Effector CD8-positive, alpha-beta T cell (primary cell): ENCODE data around the gene SRSF2.
"Not testable (repeated sequence)": the region's sequence is repeated elsewhere in the genome, so short reads cannot be mapped to it uniquely, and the experiment has no call there.

Experiments
- DNase-seq: peaks from one replicate; lab custom pipeline; 2025; lab: John Stamatoyannopoulos, UW

SRSF2 gene

GRCh38 chr17:76720941-76721340, 16.2 kb downstream of the SRSF2 start:
- DNase-seq: no peak

DNA sequence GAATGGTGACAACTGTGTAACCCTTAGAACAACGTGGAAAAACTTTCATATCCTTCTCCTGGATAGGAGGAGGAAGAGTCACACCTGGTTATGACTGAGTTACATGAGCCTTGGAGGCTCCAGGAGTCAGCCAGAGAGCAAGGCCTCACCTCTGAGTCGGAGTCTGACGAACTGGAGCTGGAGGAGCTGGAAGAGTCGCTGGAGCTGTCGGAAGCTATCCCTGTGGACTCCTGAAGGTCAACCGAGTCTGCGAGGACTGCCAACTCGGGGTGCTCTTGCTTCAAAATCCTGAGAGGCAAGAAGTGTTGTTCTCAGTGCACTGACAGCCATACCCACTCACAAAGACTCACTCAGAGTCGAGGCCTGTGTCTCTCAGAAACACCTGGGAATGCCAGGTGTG, 16.9 kb downstream of the SRSF2 start:
- DNase-seq: no peak

- DNase-seq: no peak
Measured at GRCh38 chr17:76718516-76718915, 18.6 kb downstream of the SRSF2 start.

- no peak for DNase-seq
Measured at GRCh38 chr17:76716839-76717215, 20.3 kb downstream of the SRSF2 start.

GRCh38 chr17:76716146-76716838, 20.8 kb downstream of the SRSF2 start:
- DNase-seq: peak; percentile 47

DNA sequence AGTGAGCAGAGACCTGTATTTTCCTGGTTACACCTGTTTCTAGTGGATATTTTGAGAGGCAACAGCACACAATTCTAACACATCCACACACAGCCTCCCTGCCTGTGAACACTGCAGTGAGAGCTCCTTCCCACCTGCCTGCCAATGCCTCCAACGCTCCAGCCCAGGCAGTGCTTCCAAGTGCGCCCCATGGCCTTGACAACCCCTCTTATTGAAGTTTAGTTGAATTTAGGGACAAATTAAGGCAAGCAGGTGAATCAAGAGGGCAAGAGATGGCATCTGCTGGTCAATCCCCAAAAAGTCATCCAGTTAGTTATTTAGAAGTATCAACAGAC, 21.7 kb downstream of the SRSF2 start:
- DNase-seq: no peak

- peak; percentile 76 for DNase-seq
Measured at GRCh38 chr17:76714822-76715495, 22.2 kb downstream of the SRSF2 start.

DNA sequence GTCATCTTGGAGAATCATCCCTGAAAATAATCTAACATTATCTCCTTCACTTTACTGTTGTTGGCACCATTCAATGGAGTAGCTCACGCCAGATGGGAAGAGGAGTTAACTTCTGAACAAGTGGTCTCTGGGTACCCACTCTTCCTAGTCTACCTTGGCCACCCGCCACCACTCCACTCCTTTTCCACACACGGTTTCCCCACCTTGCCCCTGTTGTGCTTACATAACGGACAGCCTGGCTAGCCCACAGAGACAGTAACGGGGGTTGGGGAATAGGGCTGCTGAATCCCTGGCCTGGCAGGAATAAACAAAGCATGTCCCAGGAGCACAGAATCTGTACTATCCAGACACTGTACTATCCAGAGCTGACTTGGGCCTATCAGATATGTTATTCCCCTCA, 22.8 kb downstream of the SRSF2 start:
- no peak for DNase-seq

- no peak for DNase-seq
Measured at GRCh38 chr17:76713765-76714164, 23.4 kb downstream of the SRSF2 start.

GRCh38 chr17:76712321-76712720, 24.8 kb downstream of the SRSF2 start:
- DNase-seq: not testable (repeated sequence)

DNA sequence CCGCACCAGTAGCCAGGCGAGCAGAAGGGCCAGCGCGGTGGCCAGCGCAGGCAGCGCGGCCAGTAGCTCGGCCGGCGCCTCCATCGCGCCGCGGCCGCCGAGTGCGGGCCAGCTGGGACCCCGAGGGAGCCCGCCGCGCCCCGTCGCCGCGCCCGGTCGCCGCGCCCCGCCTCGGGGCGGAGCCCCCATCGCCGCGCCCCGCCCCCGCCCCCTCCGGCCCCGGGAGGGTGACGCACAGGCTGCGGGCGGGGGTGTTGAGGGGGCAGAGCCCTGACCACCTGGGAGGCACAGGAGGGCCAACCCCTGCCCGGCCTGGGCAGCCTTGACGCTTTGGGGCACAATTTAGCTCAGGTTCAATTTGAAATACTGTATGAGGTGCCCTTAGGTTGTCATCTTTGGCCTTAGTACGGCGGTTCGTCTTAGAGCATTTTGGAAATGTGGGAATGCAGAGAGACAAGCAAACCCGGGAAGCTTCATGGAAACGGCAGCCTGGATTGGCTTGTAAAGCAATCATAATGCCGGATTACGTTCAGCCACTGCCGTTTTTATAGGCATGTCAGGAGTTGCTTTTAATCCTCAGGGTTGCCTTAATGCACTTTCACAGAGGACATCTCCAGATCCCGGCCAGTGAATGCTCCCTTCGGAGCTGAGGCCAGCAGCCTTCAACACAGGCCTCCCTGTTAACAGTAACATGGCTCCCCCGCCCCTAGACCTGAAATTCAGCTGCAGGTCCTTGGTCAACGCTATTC, 26.1 kb downstream of the SRSF2 start, which contains the start of gene MXRA7:
MXRA7 (minus strand) TSS at position 103 of the 749 bp plus-strand sequence; CDS start at position 84, 19 bp downstream.
- peak; percentile 52 for DNase-seq

- not testable (repeated sequence) for DNase-seq
Measured at GRCh38 chr17:76709951-76710862, 26.9 kb downstream of the SRSF2 start.

DNA sequence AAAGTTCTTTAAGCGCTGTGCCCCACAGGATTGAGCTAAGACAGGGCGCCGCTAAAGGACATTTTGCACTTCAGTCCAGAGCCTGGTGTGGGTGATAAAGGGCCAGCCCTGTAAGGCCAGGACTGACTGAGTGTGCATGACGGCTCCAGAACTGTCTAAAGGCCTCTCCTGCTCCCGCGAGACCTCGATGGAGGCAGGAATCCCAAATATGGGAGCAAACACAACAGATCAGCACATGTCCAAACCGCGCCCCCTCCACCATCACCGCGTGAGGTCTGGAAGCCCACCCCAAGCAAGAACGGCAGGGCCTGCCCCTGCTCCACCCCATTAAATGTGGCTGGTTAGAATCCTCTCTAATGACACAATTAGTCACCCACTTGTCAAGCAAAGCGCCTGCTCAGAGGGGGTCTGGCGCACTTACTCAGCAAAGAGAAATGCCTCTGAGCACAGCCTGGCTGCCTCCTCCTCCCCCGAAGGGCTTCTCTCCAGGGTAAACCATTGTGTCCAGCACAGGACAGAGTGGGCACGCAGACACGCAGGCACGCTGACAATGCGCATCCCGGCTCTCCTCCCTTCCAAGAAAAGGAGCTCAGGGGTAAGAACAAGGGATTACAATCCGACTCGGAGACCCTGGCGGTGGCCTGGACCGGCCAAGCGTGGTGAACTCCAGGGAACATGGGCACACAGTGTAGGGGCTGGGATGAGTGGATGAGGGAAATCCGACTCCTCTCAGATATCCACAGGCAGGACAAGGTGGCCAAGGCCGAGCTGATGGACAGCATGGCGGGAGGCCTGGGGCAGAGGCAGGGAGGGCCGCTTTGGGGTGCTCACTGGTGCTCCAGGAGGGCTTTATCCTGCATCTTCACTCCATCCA, 27.8 kb downstream of the SRSF2 start:
- no peak for DNase-seq

DNA sequence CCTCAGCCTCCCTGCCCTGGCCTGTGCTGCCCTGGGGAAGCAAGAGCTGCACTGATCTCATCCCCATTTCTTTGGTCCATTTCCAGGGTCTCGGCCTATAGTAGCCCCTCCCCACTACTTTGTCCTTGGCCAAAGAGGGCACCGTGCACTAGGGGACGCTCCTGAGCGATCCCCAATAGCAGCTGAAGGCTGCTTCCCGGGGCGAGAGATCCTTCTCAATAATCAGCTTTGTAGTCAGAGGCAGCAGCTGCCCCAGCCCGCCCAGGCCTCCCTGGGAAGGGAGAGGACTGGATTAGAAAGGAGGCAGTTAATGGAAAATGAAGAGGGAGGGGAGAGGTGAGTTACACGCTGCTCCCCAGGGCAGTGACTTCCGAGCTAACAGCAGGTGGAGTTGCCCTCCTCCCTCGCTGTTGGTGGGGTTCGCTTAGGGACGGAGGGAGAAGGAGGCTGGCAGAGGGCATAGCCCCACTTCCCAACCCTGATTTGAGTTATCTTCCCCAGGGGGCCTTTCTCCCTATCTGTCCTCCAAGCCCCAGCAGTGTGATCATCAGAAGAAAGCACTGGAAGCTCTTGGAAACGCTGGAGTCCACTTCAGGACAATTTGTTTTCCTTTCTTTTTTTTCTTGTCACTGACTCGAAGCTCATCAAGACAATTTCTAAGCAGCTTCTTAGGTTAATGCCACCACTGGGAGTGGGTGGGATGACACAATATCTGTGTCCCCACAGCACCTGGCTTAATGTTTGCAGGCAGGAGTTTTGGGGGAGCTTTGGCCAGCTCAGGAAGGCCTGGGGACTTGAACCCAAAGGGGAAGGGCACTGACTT, 28.9 kb downstream of the SRSF2 start:
- no peak for DNase-seq

DNA sequence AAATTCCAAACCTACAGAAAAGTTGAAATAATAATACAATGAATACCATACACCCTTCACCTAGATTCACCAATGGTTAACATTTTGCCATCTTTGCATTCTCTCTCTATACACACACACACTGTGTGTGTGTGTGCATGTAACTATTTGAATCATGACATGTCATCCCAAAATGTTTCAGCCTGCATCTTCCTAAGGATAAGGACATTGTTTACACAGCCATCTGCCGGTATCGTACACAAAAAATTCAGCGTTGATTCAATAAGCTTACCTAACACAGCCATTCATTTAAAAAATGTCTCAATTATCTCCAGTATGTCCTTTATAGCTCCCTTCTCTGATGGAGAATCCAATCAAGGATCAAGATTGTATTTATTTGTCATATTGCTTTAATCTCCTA, 30.3 kb downstream of the SRSF2 start:
- DNase-seq: no peak

DNA sequence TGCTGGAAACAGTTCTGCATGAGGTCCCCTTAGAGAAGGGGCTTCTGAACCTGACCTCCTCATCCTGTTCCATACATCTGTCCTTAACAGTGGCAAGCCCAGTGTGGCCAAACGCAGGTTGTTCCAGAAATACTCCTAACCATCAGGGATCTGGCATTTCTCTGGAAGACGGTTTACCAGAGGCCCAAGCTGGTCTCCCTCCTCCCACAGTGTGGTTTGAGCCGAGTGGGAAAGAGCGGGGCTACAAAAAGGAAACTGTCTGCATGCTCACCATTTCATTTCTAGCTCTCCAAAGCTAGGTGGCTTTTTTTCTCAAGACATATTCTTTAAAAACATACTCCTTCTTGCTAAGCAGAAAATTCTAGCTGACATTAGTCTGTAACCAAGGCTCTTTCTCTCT, 32.3 kb downstream of the SRSF2 start:
- DNase-seq: no peak

- DNase-seq: no peak
Measured at GRCh38 chr17:76702941-76703637, 34.0 kb downstream of the SRSF2 start.

- no peak for DNase-seq
Measured at GRCh38 chr17:76702076-76702475, 35.1 kb downstream of the SRSF2 start.

GRCh38 chr17:76701471-76701967, 35.6 kb downstream of the SRSF2 start:
- no peak for DNase-seq
